ENCODE measurements around the gene ANTKMT.
"Not testable (repeated sequence)": the region's sequence is repeated elsewhere in the genome, so short reads cannot be mapped to it uniquely, and the experiment has no call there.

Gene ANTKMT

DNA sequence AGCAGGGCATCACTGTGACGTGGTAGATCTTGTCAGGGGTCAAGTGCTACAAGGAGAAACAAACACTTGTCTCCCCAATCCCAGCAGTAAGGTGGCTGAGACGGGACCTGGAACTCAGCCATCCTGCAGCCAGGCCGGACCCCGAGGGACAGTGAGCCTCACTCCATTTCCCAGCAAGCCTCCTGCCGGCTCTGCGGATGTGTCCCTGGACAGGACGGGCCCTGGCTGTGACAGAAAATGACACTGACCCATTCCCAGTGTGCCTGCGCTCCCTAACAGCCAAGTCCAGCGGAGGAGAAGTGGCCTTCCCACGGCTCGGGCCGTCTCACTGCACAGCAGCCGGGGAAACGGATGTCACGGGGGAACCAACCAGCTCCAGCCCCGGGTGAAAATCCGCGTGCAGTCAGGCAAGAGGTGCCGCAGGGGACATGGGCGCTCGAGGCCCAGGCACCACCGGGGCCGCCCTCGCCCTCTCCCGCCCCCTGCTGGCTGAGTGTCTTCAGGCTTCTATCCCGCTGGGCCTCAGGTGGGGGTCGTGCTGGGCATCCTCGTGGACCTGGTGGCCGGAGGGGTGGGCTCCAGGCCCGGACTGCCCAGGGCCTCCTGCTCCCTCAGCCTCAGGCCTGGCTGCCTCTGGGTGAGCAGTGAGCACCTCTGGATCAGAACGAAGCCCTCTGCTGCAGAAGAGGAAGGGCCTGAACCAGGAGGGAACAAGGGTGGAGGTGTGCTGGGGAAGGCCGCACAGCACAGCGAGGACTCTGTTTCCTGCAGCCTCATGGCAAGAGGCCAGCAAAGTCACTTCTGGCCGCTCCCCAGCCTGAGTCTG is 12.6 kb downstream of the ANTKMT start:
- in situ Hi-C loops (cut with HindIII; ENCODE audit: low pct_ligation_motif_present, low pct_unique_long_range_greater_than_20kb, low sequenced_read_pairs), result no loop called here
- peak; percentile 38 for DNase-seq

DNA sequence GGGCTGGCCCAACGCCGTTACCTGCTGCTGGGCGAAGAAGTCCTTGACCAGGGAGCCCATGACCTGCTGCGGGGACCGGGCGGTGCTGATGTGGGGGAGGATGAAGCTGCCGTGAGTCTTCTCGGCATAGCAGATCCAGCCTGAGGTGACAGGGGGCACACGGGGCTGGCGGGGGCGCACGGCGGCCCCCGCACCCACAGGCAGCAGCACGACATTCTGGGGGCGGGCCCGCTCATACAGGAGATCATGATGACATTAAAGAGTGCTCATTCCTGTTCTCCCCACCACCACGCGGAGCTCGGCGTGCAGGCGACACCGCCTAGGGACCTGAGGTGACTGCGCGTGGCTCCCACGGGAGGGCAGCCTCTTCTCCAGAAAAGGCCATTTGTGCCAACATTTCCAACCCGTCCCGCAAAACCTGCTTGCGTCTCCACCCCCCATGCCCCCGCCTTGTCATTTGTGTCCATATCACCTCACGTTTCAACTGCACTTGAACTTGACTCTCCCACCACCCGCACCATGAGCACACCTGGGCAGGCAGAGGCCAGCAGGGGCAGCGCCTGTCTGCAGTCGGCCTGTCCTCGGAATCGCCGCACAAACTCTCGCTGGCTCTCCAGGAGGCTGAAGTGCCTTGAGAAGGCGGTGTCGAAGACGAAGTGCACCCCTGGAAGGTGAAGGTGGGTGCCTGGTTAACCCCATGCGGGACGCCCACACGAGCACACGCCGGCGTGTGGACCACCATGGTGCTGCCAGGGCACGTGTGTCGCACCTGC is 13.4 kb downstream of the ANTKMT start:
- no peak for DNase-seq

DNA sequence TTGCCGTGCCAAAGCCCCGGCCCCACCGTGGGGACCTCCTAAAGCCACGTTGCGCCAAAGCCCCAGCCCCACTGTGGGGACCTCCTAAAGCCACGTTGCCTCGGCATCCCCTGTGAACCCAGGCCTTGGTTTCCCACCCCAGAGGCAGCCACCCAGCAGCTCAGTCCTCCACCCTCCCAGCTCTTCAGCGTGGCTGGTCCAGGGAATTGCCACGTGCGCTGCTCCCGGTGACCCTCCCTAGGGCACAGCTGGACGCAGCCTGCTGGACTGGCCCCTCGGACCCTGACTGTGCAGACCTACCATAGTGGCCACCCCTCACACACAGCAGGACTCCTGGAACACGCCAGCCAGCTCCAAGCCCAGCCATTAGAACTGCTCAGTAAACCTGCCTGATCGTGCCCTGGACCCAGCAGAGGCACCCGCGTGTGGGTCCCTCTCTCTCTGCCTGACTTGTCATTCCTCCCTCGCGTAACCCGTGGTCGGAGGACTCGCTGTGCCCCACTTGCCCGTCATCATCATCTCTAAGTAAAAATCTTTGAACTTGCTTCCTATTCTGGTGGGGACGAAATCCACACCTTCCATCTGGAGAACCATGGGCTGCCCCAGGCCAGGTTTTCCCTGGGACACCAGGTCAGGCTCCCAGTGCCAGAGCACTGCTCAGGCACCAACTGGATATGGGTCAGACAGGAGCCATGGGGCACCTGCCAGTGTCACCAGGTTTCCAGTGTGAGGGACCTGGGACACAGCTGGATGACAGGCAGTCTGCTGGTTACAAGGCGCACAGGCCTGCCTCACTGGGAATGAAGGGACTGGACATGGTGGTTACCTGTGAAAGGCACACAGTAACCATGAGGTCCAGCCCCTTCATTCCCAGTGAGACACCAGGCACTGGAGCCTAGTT is 14.3 kb downstream of the ANTKMT start:
- in situ Hi-C loops (cut with HindIII; ENCODE audit: low pct_ligation_motif_present, low pct_unique_long_range_greater_than_20kb, low sequenced_read_pairs), result no loop called here
- no peak for DNase-seq

More for the DNA sequence above, 13.4 kb downstream of the ANTKMT start:
- in situ Hi-C loops (cut with HindIII; ENCODE audit: low pct_ligation_motif_present, low pct_unique_long_range_greater_than_20kb, low sequenced_read_pairs), result no loop called here

DNA sequence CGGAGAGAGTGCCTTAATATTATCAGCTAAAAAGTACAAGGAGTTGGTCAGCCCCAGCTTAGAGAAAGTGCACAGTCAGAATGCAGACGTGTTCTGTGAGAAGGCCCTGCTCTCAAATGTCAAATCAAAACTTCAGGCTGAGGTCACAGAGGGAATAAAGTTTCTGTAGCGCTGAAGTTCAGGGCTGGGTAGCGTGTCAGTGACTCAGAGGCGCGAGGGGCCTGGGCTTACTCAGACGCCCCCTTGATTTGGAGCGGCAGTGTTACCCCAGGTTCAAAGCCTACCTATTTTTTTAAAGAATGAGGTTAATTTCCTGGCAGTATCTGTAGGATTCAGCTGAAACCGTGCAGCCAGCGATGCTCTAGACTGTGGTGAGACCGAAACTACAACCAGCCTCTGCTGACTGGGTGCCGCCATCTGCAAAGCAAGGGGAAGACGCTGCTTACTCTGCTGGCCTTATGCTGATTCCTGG is 15.1 kb downstream of the ANTKMT start:
- in situ Hi-C loops (cut with HindIII; ENCODE audit: low pct_ligation_motif_present, low pct_unique_long_range_greater_than_20kb, low sequenced_read_pairs), result no loop called here
- DNase-seq, result no peak

DNA sequence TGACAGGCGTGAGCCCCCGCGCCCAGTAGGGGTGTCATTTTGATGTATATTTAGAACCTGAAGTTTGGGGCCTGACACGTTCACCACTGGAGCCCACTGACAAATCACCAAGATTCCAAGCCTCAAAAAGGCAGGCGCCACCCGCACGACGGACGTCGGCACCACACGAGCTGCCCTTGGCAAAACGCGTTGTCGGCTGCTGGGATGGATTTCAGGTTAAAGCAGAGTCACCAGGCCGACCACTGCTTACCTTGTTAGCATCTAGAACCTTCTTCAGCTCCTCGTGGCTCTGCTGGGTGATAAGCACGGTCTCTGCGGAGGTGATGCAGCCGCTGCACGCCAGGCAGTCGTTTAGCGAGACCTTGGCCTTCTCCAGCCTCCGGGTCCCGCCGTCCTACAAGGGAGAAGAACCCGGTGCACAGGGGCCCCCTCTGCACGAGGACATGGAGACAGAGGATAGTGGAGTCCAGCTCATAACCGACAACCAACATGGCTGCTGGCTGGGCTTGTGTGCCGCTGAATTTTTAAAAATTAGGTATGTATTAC is 16.1 kb downstream of the ANTKMT start:
- in situ Hi-C loops (cut with HindIII; ENCODE audit: low pct_ligation_motif_present, low pct_unique_long_range_greater_than_20kb, low sequenced_read_pairs), result no loop called here

DNA sequence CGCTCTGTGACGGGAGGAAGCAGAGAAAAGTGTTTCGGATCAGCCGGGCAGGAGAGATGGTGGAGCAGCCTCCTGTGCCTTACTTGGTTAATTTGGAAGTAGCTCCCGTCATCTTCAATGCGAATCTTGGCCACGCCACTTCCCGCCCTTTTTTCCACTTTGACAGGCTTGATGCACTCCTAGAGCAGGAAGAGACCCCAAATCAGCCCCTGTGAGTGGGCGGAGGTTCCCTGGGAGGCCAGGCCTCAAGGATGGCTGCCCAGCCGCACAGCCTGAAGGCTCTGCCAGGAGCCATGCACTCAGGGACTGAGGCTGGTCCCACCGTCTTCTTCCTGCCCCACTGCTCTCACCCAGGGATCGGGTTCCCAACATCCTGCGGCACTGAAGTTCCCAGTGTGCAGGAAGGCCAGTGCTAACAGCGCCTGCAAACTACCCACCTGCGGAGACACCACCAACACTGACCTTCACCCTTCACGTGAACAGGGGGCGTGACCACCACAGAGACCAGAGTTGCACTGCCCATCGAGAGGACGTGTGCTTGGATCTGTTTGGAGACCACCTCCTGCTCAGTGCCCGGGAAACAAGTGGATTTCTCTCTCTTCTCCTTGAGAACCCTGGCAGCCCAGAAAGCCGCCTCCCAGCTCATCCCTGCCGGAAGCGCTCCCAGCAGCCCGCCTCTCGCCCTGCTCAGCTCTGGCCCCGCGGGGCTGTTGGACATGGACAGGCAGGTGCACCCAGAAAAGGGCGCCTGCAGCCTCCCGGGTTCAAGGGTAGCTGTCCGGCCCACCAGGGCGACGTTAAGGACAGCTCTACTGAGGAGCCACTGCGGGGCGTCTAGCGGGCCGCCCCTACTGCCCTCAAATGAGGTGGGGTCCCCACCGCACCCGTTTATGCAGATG is 18.9 kb downstream of the ANTKMT start:
- peak; percentile 35 for DNase-seq
- in situ Hi-C loops (cut with HindIII; ENCODE audit: low pct_ligation_motif_present, low pct_unique_long_range_greater_than_20kb, low sequenced_read_pairs), result no loop called here

More for the DNA sequence above, 16.1 kb downstream of the ANTKMT start:
- no peak for DNase-seq

DNA sequence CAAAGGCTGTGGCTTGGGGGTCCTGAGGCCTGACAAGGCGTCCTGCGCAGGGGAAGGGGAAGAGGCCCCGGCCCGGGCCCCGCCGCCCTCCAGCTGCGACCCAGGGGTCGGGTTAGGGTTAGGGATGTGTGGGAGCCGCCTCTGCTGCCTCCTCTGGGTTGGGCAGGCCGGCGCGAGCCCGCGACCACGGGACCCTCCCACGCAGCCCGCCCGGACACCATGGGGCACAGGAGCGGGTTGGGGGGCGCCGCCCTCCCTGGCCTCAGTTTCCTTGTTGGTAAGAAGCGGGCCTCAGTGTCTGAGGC is 19.5 kb downstream of the ANTKMT start:
- in situ Hi-C loops (cut with HindIII; ENCODE audit: low pct_ligation_motif_present, low pct_unique_long_range_greater_than_20kb, low sequenced_read_pairs), result no loop called here
- DNase-seq, result no peak

DNA sequence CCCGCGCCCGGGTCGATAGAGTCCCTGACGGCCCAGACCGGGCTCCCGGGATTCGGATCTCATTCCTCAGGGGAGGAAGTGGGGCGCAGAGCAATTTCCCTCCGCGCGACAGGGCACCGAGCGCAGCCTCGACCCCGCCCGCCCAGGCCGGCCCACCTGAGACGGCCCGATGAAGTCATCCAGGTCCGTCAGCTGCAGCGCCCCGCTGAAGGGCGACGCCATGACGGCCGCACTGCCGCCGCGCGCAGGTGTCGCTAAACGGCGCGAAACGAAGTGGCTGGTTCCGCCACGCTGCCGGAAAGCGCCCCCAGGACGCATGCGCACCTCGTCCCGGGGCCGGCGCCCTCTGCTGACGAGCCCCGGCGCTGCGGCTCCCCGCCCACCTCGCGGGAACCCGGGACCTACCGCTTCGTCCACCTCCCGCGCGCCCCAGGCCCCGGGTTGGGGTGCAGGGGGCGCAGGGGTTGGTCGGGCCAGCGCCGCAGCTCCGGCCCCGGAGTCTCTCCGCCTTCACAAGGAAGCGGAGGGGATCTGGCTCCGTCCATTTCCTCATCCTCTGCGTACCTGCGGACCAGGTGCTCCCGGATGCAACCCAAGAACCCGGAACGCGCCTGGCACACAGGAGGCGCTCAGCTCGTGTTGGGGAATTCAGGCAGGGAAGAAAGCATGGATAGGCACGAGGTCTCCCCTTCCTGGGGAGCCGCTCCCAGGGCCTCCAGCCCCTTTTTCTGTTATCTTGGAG is 20.0 kb downstream of the ANTKMT start, which contains the start of gene CIAO3:
Gene CIAO3, minus strand, starts transcription at position 234 of the 742 bp plus-strand sequence. Its CDS starts 12 bp downstream, at position 222.
- in situ Hi-C loops (cut with HindIII; ENCODE audit: low pct_ligation_motif_present, low pct_unique_long_range_greater_than_20kb, low sequenced_read_pairs), result no loop called here
- peak; percentile 96 for DNase-seq

DNA sequence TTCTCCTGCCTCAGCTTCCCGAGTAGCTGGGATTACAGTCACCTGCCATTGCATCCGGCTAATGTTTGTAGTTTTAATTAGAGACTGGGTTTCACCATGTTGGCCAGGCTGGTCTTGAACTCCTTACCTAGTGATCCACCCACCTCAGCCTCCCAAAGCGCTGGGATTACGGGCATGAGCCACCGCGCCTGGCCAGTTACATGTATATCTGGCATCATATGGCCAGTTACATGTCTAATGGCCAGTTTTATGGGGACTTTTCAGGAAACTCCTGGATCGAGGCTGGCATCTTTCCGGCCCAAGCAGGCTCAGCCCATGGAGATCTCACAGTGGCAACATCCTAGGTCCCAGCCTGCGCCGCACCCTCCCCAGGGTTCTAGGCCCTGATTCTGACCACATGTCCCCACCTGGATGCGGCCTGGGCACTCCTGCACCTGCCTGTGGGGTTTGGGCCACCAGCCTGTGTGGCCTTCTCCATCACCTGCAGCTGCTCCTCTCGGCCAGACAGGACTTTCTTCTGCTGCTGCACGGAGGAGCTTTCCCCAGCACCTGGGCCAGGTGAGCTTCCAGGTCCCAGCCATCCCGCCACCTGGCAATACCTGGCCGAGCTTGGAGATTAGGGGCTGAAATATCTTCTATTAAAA is 21.2 kb downstream of the ANTKMT start:
- DNase-seq, result no peak

DNA sequence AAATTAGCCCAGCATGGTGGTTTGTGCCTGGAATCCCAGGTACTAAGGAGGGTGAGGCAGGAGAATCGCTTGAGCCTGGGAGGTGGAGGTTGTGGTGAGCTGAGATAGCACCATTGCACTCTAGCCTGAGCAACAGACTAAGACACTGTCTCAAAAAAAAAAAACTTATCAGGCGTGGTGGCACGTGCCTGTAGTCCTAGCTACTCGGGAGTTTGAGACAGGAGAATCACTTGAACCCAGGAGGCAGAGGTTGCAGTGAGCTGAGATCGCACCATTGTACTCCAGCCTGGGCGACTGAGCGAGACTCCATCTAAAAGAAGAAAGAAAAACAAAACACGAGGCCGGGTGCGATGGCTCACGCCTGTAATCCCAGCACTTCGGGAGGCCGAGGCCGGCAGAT is 21.9 kb downstream of the ANTKMT start:
- in situ Hi-C loops (cut with HindIII; ENCODE audit: low pct_ligation_motif_present, low pct_unique_long_range_greater_than_20kb, low sequenced_read_pairs); DNase-seq: not testable (repeated sequence)

More for the DNA sequence above, 21.2 kb downstream of the ANTKMT start:
- in situ Hi-C loops (cut with HindIII; ENCODE audit: low pct_ligation_motif_present, low pct_unique_long_range_greater_than_20kb, low sequenced_read_pairs), result no loop called here

DNA sequence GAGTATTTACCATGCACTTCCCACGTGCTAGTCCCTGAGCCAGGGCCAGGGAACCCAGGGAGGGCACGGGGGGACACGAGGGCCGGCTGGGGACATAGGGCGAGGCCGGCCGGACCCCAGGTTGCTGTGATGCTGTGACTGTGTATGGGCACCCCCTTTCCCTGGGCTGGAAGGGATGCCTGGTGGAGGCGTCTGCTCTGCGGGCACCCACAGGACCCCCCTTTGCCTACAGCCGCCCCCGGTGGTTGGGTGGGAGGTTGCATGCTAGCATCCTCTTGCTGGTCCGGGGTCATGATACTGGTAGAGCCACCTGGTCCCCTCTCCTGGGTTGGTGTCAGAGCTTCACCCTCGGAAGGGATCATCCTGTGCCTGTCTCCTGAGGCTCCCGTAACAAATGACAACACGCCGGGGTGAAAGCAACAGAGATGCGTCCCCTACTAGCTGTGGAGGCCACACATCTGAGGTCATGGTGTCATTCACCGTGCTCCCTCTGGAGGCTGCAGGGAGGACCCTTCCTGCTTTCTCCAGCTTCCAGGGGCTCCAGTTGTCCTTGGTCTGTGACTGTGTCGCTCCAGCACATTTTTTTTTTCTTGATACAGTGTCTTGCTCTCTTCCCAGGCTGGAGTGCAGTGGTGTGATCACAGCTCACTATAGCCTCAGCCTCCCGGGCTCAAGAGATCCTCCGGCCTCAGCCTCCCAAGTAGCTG is 23.0 kb downstream of the ANTKMT start:
- in situ Hi-C loops (cut with HindIII; ENCODE audit: low pct_ligation_motif_present, low pct_unique_long_range_greater_than_20kb, low sequenced_read_pairs), result no loop called here
- DNase-seq, result no peak

DNA sequence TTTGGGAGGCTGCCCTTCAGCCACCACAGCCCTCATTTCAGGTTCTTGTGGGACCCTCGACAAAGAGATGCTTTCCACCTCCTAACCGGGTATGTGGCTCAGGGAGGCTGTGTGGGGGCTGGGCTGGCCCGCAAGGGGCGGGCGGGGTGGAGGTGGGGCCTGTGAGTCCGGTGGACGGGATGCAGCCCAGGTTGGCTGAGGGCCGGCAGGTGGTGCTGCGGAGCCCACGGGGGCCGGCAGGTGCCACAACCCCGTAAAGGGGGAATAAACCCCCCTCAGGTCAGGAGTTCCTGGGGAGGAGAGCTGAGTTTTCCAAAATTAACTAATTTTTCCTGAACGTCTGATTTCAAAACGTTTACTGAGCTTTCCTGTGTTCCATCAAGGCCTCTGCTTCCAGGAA is 24.8 kb downstream of the ANTKMT start:
- DNase-seq, result peak; percentile 66
- in situ Hi-C loops (cut with HindIII; ENCODE audit: low pct_ligation_motif_present, low pct_unique_long_range_greater_than_20kb, low sequenced_read_pairs), result no loop called here

DNA sequence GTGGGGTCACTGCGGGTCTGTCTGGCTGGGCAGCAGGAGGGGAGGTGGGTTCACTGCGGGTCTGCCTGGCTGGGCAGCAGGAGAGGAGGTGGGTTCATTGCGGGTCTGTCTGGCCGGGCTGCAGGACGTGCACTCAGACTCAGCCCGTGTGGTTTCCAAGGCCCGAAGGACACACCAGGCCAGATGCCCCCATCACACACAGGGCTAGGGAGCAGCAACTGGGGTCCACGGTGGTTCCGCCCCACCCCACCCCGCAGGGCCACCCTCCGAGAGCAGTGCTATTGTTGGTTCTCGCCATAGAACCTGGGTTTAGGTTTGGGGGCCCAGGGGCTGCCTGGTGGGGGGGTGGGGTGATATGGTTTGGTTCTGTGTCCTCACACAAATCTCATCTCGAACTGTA is 25.7 kb downstream of the ANTKMT start:
- in situ Hi-C loops (cut with HindIII; ENCODE audit: low pct_ligation_motif_present, low pct_unique_long_range_greater_than_20kb, low sequenced_read_pairs), result no loop called here

DNA sequence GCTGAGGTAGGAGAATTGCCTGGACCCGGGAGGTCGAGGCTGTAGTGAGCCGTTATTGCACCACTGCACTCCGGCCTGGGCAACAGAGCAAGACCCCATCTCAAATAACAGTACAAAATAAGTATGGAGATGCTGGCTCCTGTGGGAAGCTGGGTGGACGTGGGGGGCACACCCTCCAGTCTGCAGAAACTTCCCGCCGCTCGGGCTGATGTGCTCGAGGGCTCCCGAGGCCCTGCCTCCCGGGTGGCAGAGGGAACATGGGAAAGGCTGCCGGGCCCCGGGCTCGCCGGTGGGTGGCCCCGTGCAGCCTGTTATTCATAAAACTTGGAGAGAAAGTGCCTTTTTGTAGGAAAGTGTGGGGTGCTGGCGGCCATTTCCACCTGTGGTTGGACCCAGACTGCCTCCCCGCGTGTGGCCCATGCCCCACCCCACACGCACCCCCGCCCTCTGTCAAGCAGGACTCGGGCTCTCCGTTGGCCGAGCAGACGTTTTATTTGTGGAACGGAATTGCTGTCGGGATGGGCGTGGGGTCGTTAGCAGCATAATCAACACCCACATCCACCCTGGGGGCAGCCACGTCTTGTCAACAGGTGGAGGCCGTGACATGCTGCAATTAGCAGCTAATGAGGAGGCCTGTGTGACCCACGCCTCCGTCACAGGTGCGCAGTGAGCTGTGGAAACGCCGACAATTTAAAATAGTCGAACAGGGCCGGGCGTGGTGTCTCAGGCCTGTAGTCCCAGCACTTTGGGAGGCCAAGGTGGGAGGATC is 27.2 kb downstream of the ANTKMT start:
- in situ Hi-C loops (cut with HindIII; ENCODE audit: low pct_ligation_motif_present, low pct_unique_long_range_greater_than_20kb, low sequenced_read_pairs), result no loop called here
- no peak for DNase-seq

More for the DNA sequence above, 25.7 kb downstream of the ANTKMT start:
- DNase-seq, result no peak

DNA sequence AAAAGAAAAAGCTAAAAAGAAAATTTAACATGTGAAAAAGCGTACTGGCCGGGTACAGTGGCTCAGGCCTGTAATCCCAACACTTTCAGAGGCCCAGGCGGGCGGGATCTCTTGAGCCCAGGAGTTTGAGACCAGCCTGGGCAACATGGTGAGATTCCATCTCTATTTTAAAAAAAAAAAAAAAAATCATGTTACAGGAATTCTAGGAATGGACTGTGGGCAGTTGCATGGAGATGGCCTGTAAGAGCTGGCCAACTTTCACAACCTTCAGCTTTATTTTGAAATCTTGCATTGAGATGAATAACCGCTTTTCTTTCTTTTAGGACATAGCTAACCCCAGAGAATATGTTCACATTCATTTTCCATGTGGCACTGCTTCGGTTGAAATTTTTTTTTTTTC is 28.1 kb downstream of the ANTKMT start:
- peak; percentile 36 for DNase-seq

More for the DNA sequence above, 28.1 kb downstream of the ANTKMT start:
- in situ Hi-C loops (cut with HindIII; ENCODE audit: low pct_ligation_motif_present, low pct_unique_long_range_greater_than_20kb, low sequenced_read_pairs), result no loop called here
